ENCODE data around the gene AUH. TPM values are rescaled to one million over a fixed set of nuclear protein-coding genes. Genes with fewer than 3 reads are reported as not detected.

AUH gene
- polyA plus RNA-seq, 10 donors: 11.2 to 16.8 (median 15.6) TPM

GRCh38 chr9:91296354-91296753, 65.4 kb downstream of the AUH start:
- no peak for DNase-seq

- DNase-seq: no peak
Measured at GRCh38 chr9:91295357-91295756, 66.4 kb downstream of the AUH start.

DNA sequence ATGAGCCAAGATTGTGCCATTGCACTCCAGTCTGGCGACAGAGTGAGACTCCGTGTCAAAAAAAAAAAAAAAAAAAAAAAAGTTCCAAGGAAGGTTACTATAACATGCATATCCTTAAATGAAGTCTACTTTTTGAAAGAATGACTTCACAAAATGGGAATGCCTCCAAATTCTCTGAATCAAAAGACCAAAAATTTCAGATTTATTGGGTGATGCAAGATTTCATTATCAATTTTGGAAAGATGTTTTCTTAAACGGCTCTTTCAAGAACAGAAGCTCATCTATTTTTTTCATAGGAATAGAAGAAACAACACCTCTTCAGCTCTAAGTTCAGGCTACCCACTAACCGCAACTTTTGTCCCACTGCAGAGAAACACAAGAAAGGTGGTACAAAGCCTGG, 69.9 kb downstream of the AUH start:
- no peak for DNase-seq

- no peak for DNase-seq
Measured at GRCh38 chr9:91289244-91289643, 72.5 kb downstream of the AUH start.

GRCh38 chr9:91285729-91286353, 75.9 kb downstream of the AUH start:
- no peak for DNase-seq

GRCh38 chr9:91282292-91282691, 79.4 kb downstream of the AUH start:
- no peak for DNase-seq

- DNase-seq: no peak
Measured at GRCh38 chr9:91279296-91280204, 82.2 kb downstream of the AUH start.

GRCh38 chr9:91276513-91276912, 85.2 kb downstream of the AUH start:
- no peak for DNase-seq

GRCh38 chr9:91275655-91276054, 86.1 kb downstream of the AUH start:
- DNase-seq: no peak

- DNase-seq: no peak
Measured at GRCh38 chr9:91274949-91275492, 86.7 kb downstream of the AUH start.

GRCh38 chr9:91273853-91274552, 87.7 kb downstream of the AUH start:
- peak in 1 of 3 donors; percentile 13 for DNase-seq

DNA sequence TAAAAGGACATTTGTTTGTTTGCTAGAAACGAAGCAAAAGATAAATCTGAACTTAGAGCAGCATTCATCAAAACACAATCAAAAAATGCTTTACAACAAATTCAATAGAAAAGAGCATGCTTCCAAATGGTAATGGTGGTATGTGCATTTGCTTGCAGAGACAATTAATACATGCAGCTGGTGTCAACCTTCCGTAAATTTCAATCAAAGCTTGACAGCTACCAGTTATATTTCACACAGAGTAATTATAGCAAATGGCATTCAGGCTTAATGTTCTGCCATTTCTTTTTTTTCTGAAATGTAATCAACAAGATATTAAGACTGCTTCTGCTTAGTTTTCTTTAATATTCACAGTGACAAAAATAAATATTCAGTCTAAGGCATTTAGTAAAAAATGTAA, 90.6 kb downstream of the AUH start:
- DNase-seq: no peak

- DNase-seq: no peak
Measured at GRCh38 chr9:91269907-91270491, 91.7 kb downstream of the AUH start.

DNA sequence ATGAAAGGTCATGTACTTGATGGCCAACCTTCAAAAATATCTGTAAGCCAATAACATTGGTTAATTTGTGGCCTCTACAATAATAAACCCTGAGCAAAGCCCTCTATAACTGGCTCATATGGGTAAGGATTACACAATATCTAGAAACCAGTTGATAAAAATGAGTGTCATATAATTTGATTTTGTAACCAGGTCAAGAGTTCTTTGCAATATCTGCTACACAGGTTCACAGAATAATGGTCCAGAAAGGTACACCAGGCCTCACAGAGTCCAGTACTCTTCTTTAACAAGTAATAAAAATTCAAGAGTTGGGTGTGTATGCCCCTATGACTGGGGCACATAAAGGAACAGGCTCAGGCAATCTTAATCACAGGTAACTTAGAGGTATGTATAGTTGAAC, 95.3 kb downstream of the AUH start:
- no peak for DNase-seq

DNA sequence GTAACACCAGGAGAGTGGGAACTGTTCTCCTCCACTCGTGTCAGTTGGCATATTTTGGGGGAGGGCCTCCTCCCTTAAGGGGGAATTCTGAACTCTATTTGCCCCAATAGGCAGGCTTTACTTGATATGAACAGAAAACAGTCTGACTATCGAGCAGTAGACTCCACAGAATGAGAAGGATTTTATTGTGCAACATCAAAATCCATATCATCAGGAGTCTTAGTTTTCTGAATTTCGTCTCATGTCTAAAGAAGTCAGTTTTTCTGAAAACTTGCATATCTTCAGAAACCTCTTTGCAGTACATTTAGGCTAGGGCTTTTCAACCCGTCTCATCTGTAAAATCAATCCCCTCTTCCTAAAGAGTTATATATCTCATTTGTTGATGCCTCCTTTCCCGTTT, 96.2 kb downstream of the AUH start:
- DNase-seq: no peak

- DNase-seq: no peak
Measured at GRCh38 chr9:91261417-91261816, 100.3 kb downstream of the AUH start.

- no peak for DNase-seq
Measured at GRCh38 chr9:91259162-91259561, 102.6 kb downstream of the AUH start.

- DNase-seq: no peak
Measured at GRCh38 chr9:91258451-91258850, 103.3 kb downstream of the AUH start.

GRCh38 chr9:91256235-91256634, 105.5 kb downstream of the AUH start:
- no peak for DNase-seq

DNA sequence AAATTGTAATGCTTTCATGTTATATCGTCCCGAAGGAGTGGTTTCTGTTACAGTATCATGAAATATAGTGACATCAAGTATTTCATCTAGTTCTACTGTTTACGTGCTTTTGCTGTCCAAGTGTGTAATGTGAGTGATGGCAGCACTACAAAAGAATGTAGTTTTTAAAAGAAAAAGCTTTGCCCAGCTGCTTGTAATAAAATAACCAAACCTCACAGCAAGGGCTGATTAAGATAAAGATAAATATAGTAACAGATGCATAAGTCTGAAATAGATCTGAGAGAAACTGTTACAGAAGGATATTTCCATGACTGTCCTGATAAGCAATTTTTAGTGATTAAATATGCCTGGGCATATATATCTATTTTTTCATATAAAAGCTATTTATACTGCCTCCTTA, 106.4 kb downstream of the AUH start:
- DNase-seq: peak in 2 of 3 donors; percentile 30 to 52

DNA sequence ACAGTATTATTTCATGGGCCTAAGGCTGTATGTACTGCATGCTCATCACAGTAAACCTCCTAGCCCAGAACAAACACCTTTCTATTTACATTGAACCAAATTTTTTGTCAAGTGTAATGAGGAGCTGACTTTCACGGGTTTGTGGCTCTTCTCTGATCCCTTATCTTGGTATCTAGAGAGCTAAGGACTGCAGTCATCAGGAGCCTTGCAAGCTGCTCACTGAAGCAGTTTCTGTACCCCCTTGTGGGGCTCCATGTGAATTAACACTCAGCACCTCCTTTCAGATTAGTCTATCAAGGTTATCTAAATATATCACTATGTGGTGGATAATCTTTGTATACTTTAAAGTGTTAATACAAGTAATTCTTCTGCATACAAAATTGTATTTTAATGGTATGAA, 108.2 kb downstream of the AUH start:
- DNase-seq: no peak

DNA sequence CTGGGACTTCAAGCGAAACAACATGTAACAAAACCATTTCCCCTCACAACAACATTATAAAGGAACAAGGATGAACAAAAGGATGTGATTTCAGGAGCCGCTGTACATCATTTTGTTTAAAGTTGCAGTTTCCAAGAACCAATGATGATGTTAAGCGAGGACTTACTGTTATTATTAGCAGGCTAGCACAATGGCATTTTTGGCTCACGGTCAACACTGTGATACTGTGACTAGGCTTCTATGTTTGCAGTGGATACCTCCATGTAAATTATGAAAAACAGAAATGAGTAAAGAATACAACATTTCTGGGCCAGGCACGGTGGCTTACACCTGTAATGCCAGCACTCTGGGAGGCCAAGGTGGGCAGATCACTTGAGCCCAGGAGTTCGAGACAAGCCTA, 113.0 kb downstream of the AUH start:
- DNase-seq: no peak
